GM21528 (cell line): Measurements from ENCODE around the gene JMJD1C.
"Not testable (repeated sequence)": the region's sequence is repeated elsewhere in the genome, so short reads cannot be mapped to it uniquely, and the experiment has no call there.

Experiments
- ATAC-seq: cut with Tn5 transposase; IDR thresholded peaks from one replicate; pipeline ENCODE4 v1.9.1; 2021; ENCODE audit warnings: mild to moderate bottlenecking, moderate library complexity; ENCODE audit not compliant: unreplicated experiment, low FRiP score

JMJD1C gene

DNA sequence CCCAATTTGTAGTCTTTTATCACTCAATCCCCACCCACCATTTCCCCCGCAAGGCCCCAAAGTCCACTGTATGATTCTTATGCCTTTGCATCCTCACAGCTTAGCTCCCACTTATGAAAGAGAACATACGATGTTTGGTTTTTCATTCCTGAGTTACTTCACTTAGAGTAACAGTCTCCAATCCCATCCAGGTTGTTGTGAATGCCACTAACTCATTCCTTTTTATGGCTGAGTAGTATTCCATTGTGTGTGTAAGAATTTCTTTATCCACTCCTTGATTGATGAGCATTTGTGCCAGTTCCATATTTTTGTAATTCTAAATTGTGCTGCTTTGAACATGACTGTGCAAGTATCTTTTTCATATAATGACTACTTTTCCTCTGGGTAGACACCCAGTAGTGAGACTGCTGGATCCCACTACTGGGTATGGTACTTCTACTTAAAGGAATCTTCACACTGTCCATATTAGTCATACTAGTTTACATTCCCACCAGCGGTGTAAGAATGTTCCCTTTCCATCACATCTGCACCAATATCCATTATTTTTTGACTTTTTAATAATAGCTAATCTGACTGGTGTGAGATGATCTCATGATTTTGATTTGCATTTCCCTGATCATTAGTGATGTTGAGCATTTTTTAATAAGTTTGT is 152.6 kb downstream of the JMJD1C start:
- no peak for ATAC-seq

DNA sequence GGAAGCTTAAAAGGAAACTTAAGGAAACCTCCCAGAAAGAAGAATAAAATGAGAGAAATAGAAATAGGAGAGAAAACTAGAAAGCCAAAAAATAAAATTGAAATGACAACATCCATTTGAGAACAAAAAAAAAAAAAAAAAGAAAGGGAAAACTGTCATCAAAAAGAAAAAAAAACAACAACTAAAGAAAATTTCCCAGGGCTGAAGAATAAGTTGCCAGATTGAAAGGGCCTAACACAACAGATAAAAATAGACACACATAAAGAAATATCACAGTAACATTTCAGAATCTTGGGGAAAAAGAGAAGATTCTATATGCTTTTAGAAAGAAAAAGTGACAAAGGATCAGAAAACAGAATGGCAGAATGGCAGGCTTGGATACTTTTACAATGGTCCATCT is 157.1 kb downstream of the JMJD1C start:
- no peak for ATAC-seq

DNA sequence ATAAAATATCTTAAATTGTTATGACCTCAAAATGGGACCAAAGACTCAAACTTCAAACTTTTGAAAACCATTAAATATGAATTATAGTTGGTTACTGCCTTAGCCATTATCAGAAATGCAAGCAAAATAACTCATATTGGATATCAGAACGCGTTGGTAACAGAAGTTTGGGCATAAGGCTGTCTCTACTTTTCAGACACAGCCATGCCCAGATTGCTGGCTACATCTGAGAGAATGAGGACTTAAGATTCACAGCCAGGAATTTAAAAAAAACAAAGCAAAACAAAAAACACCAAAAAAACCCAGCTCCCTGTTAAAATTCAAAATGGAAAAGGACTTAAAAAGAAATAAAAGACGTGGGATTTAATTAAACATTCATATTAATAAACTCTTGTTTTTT is 161.6 kb downstream of the JMJD1C start:
- no peak for ATAC-seq

DNA sequence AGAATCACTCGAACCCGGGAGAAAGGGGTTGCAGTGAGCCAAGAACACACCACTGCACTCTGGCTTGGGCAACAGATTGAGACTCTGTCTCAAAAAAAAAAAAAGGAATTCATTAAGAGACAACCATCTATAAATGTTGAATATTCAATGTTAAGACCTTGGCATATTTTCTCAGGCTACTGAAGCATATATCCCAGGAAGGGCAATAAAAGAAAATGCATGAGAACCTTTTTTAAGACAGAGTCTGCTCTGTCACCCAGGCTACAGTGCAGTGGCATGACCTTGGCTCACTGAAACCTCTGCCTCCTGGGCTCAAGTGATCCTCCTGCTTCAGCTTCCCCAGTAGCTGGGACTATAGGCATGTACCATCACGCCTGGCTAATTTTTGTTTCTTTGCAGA is 165.0 kb downstream of the JMJD1C start:
- ATAC-seq, result no peak

DNA sequence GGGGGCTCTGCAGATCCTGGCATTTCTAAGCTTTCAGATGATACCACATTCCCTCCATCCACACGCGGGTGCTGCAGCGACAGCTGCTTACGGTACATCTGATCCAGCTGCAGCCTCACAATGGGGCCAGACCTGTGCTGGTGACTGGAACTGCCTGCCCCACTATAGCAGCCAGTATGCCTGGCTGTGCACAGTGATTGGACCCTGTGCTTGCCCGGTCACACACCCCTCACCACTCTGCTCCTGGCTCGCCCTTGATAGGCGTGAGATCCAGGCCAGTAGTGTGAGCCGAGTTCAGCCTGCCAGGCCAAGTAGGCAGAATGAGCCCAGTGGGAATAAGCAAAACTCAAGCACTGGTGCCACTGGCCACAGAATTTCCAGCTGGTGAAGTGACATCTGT is 167.8 kb downstream of the JMJD1C start:
- no peak for ATAC-seq

DNA sequence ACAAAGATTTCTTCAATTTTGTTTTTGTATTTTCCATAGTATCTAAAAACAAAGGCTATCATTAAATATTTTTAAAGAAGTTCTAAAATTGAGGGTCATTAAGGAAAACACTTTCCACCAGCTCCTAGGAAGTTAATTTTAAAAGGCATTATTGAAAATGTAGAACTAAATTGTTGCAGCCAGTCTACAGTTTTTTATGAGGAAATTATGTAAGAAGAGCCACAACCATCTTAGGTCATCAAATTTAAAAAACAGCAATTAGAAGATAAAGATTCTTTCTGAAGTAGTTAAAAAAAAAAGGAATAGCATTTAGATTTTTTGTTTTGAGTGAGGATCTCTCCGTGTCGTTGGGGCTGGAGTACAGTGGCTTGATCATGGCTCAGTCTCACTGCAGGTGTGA is 171.0 kb downstream of the JMJD1C start:
- ATAC-seq, result no peak

DNA sequence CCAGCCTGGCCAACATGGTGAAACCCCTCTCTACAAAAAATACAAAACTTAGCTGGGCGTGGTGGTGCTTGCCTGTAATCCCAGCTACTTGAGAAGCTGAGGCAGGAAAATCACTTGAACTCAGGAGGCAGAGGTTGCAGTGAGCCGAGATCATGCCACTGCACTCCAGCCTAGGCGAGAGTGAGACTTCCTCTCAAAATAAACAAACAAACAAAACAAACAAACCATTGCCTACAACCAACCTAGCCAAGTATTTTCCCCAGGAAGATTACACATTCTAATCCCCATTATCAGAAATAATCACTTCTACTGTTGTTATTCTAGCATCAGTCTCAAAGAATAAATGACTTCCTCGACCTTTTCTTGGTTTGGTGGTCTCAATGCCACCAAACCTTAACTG is 172.9 kb downstream of the JMJD1C start:
- not testable (repeated sequence) for ATAC-seq

DNA sequence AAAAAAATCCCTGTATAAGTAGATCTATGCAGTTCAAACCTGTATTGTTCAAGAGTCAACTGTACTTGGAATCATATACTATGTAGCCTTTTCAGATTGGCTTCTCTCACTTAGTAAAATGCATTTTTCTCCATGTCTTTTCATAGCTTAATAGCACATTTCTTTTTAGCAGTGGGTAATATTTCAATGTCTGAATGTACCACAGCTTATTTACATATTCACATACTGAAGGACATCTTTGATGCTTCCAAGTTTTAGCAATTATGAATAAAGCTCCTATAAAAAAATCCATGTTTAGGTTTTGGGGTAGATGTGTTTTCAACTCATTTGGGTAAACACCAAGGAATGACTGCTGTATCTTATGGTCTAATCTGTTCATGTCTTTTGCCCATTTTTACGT is 177.6 kb downstream of the JMJD1C start:
- ATAC-seq, result no peak

DNA sequence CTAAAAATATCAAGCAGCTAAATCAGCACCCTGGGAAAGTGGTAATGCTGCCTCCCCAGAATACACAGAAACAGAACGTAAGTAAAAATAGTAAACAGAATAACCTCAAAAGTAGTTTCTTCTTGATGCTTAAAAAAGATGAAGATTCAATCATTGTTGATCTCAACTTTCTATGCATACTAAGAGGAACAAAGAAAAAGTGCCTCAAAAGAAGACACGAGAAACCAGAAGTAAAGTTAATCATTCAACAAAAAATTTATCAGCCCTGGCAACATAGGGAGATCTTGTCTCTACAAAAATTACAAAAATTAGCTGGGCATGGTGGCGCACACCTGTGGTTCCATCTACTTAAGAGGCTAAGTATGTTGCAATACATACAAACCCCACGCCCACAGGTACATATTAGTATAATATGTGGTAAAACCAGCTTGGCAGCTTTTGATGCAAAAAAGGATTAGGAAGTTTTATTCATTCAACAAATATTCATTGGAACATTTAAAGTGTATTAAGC is 179.0 kb downstream of the JMJD1C start:
- peak; percentile 88 for ATAC-seq

DNA sequence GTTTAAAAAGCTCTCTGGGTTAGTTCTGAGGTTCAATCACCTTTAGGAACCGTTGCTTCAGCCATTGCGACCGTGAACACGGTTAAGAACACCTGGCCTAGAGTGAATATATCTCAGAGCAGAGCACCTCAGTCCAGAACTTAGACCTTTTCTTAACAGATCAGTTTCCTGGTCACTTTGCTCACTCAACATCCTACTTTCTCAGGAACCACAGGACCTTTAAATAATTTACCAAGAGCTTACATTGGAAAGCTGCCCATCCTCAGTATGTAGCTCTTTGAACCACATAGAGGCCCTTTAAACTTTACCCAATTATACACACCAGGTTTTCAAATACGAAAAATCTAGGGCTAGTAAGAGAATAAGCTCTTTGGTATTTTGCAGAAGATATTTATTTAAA is 179.4 kb downstream of the JMJD1C start:
- ATAC-seq, result peak; percentile 49

DNA sequence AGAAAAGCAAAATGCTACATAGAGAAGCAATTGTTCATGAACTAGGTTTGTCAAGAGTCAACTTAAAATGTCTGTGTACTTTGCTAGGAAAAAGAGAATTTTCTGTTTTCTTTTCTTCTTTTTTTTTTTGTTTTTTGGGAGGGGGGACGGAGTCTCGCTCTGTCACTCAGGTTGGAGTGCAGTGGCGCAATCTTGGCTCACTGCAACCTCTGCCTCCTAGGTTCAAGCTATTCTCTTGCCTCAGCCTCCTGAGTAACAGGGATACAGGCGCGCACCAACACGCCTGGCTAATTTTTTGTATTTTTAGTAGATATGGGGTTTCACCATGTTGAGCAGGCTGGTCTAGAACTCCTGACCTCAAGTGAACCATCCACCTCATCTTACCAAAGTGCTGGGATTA is 181.9 kb downstream of the JMJD1C start:
- ATAC-seq, result not testable (repeated sequence)

DNA sequence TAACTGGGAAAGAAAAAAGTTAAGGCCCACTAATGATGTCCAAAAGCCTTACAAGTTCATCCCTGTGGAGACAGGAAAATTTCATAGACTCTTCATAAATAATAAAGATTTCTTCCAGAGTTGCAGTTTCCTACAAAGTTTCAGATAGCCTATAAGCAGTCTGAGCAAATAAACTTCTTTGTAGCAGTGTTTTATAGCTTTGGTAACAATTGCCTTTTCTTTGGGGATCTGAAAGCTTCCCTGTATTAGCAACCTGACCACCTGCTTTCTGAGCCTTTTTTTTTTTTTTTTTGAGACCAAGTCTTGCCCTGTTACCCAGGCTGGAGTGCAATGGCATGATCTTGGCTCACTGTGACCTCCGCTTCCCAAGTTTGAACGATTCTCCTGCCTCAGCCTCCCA is 182.7 kb downstream of the JMJD1C start:
- ATAC-seq, result no peak

DNA sequence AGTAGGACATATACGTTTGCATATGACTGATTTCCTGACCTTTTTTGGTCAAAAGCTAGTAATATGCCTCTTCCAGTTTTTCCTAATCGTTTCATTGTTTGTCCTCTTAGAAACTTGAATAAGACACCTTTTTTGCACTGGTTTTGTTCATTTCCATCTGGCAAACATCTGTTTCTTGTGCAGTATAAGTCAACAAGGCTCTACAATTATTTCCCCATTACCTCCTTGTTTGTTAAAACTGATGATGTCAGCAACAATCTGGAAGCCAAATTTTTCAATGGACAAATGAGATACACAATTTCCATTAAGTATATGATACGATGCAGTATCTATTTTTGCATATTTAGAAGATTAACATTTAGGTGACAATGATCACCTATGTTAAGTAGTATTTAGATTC is 183.8 kb downstream of the JMJD1C start:
- ATAC-seq, result no peak

DNA sequence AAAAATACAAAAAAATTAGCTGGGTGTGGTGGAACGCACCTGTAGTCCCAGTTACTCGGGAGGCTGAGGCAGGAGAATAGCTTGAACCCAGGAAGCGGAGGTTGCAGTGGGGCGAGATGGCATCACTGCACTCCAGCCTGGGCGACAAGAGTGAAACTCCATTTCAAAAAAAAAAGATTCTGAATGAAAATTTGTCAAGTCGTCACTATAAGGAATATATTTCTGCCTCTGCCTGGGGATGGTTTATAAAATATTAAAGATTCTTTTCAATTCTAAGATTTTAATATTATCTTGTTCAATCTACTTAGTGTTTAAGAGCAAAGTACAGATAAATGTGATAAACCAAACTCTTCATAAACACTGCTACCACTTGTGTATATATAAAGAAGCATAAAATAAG is 185.4 kb downstream of the JMJD1C start:
- no peak for ATAC-seq

DNA sequence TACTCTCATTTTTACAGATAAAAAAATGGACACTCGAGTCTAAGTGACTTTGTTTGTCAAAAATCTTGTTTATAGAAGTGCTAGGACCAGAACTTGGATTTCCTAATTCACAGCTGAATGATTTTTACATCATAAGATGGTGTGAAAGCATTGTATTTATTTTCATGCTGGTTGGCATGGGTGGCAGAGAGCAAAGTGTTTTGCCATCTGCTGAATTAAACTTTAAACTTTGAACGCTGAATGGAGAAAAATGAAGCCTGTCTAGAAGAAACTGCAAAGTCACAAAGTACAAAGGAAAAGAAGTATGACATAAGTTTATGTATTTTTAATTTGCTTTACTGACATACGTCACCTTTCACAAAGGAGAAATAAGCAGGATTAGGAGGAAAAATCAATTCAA is 190.7 kb downstream of the JMJD1C start:
- no peak for ATAC-seq

DNA sequence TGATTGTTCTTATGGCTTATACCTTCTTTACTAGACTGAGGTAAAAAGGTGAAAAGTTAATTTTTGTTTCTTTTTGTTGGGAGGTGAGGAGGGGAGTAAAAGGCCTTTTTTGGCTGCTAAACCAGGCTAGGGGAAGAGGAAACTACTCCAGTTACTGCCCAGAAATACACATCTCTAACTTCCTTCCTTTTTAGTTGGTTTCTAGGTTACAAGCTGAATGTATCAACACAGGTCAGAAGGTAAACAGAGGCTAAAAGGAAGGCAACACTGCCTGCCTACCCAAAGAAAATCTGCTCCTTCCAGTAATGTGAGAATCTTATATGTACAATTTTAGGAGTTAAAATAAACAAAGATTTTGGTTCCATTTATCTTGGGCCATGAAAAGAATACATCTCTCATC is 192.2 kb downstream of the JMJD1C start:
- no peak for ATAC-seq

DNA sequence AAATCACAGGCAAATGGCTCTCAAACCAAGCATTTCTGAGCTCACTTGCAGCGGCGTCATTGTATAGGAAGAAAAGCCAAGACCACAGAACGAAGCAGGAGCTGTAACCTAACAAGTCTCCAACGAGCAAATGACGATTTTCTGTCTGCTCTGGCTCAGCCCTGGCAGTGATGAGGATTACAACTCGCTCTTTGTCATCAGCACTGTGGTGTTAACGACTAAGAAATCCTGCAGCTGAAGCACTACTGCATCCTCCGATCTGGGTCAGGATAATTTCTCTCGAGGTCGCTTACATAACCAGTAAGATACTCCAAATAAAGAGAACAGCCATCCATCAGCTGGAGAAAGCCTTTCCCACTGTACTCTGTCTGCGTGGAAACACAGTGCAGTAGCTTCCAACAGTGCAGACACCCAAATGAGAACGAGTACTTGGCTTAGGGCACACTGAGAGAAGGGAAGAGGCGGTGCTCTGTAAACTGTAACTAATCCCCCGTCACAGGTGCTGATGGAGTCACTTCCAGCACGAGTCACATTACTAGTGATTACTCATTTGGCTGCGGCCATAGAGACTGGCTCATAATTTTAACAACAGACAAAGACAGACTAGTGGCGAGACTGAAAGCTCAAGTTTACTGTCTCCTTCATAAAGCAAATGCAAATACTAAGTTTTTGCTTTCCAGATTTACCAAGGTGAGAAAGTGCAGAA is 196.8 kb downstream of the JMJD1C start:
- ATAC-seq, result peak; percentile 98

DNA sequence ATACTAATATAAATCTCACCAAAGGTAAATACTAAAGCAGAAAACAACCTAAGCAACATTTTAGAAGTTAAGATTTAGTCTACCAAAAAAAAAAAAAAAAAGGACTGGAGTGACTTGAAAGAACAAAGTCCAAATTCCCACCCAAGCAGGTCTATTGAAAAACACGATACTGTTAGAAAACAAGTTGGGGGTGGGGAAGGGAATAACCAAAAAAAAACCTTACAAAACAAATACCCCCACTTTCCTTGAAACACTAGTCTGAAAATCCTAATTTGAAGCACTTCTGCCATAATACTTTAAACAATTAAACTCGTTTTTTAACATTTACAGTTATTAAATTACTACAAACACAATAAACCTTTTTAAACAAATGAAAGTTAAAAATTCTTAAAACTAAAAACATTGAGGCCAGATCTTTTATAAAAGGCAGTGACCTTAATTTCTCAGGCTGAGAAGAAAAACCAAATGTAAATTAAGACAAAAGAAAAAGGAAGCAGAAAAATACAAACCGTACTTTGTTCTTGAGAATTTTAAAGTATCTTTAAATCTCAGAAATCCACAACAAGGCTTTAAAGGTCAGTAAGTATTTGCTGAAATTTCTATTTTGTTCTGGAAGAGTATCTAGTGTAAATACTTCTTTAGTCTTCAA is 197.5 kb downstream of the JMJD1C start:
- ATAC-seq, result no peak

DNA sequence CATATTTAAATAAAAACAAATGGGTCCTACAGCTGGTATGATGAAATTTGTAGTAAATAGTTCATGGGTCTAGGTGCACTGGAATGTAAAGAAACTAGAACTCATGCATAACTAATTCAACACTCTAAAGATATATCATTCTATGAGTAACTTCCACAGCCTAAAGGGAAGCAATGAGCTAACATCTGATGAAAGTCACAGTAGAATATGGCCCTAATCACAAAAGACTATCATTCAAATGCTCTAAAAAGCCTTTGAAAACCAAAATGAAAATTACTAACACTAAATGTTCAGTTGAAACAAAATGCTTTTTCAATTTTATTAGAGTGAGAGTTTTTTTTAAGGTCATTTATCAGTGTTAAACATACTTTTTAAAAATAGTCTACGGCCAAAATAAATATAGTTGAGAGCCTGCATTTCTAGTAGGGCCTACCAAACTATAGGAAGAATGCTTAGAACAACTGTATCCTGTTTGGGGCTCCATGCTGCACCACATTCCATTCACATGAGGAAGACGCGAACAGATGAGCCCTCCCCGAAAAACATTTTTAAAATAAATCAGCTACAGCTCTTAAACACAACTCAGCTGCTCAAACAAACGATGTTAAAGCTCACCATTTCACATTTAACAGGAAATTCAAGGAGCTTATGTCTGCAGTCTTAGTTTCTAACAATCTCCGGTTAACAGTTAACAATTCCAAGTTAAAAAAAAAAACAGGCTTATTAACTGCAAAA is 198.2 kb downstream of the JMJD1C start:
- peak; percentile 30 for ATAC-seq

DNA sequence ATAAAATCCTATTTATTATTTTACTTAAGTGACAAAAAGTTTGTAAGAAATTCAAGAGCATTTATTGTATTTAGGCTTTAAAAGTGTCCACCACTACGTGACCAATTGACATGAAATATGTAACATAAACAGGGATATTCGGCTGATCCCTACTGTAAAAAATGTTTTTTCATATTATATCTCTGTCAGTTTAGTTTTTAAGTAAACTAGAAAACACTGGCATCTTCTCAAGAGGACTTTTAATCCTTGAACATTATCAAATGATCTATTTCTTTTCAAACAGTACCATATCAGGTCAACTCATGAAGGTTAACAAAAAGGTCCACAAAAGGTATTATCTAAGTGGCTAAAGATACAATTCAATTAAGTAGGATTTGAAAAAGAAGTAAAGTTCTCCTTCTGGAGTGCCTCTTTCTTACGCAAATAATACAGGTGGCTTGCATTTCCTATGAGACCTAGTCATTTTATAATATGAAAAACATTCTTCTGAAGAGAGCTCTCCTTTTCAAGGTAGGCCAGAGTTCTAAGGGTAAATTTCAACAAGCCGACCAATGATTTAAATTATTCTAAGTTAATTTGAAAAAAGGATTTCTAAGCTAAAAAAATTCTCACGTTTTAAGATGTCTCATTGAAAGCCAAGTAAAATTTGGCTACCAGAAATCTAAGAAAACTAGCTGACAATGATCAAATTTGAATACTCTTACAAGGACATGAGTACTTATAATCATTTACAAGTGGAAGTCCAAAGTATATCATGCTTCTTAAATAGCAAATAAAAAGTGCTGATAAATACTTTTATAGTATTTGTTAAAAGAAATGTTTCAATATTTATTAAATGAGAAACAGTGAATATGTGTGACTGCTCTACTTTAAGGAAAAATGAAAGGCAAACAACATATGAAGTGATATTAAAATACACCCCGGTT is 199.1 kb downstream of the JMJD1C start:
- no peak for ATAC-seq
